Measurements from ENCODE around the gene ZMAT5.

The ZMAT5 gene, protein sequence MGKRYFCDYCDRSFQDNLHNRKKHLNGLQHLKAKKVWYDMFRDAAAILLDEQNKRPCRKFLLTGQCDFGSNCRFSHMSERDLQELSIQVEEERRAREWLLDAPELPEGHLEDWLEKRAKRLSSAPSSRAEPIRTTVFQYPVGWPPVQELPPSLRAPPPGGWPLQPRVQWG

GRCh38 chr22:29766632-29767170 lies at the start of gene ZMAT5:
Gene ZMAT5, minus strand, starts transcription at chr22:29767007. Its CDS starts 18,463 bp downstream, at chr22:29748544.
- peak; percentile 94 for DNase-seq

DNA sequence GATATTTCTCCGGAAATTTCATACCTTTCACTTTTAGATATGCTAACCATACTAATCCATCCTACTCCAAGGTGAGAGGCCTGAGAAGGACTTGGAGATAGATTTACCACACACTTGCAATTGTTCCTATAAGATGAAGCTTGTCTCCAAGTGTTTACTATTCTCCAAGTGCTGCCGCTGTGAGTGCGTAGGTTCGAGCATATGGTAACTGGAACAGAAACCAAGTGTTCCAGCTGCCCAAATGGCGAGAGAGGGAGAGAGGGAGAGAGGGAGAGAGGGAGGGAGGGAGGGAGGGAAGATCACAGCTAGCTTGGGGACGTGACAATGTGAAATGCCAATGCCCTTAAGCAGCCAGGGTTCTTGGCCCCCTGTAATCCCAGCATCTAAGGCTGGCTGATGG lies 49.7 kb upstream of the ZMAT5 start:
- peak; percentile 62 for DNase-seq

DNA sequence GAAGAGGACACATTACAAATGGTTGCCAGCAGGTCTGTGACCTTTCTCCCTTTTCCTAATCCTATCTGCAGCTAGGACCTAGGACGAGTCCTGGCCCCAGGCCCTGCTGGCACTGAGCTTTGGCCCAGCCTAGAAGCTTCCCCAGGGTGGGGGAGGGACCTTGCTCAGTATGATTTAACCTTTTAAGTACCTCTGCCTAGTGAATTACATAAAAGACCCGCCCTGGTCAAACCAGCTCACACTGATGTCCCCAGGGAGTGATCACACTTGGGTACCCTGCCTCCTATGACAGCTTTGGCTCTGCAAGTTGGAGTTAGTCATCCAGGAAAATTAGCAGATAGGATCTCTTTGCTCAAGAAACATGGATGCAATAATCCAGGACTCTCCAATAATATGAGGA lies 49.3 kb upstream of the ZMAT5 start:
- peak; percentile 70 for DNase-seq

DNA sequence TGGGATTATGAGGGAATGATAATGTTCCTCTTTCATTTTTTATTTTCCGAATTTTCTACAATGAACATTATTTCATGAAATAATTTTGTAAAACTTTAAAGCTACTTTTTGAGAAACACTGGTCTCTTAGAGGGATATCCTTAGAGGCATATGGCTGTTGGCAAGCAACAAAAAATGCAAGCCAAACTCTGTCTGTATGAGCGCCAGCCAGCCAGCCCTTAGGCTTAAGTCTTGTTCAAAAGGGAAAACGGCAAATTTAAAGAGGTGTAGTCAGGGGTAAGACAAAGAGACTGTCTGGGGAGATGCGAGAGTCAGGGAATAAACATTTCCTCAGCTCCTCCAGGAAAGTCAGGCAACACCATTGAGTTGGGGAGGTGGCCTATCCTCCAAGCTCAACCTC lies 48.8 kb upstream of the ZMAT5 start:
- peak; percentile 71 for DNase-seq

DNA sequence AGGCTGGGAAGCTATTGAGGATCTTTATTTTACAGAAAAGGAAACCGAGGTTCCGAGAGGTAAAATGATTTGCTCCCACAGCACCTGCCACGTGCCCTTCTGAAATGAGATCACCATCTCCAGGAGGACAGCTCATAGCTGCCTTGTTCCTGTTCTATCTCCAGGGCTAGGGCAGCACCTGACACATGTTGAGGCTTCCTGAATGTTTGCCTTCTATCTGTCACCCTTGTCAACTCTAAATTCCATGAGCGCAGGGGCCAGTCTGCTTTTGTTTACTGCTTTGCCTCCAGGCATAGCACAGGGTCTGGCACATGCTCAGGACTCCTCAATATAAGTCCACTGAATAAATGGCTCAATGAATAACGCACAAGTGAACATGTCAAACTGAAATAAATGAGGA lies 47.2 kb upstream of the ZMAT5 start:
- no peak for DNase-seq

GRCh38 chr22:29813563-29813962 lies 46.8 kb upstream of the ZMAT5 start:
- DNase-seq = no peak

DNA sequence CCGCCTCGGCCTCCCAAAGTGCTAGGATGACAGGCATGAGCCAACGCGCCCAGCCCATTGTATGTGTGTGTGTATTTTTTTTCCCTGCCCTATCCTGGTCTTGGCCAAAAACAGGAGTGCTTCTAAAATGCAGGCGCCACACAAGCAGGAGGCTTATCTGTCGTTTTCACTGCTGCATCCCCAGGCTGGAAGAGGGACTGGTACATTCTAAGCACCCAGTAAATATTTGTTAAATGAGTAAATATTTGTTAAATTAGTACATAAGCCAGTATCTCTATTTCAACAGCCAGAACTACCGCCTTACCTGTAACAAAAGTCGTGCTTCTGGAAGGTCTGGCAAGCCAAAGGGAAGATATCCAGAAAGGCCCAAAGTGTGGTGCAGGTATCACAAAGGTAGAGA lies 46.3 kb upstream of the ZMAT5 start:
- DNase-seq = no peak

DNA sequence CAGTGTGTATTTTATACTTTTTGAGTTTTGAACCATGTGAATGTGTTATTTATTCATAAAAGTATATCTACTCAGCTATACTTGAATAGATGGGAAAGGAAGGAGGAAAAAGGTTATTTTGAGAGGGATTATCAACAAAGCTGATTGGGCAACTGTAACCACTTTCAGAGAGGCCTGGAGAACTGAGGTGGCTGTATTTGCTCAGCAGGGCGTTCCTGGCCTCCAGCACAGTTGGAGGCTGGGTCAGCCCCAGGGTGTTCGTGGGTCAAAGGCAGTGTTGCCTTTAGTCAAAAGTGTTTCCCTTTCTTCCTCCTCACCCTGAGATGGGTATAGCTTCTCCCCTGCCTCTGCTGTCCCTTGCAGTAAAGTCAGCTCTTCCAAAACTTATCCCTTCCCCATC lies 44.6 kb upstream of the ZMAT5 start:
- no peak for DNase-seq

DNA sequence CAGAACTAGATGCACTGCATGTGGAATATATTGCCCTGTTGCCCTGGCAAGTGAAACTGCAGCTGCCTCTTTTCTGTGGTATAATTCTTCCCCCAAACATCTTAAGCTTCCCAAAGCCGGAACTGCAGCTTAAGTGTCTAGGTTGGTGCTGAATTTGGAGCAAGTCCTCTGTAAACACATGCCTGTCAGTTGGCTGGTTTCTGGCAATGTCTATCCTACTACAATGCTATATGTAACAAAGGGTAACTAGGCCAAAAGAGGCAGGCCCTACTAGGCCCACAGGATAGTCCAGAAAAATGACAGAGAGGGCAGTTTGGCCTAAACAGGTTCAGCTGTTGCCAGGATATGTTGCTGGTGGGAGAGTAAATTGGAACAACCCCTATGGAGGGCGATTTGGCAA lies 43.4 kb upstream of the ZMAT5 start:
- DNase-seq = peak; percentile 91

GRCh38 chr22:29806196-29806595 lies 39.4 kb upstream of the ZMAT5 start:
- no peak for DNase-seq

DNA sequence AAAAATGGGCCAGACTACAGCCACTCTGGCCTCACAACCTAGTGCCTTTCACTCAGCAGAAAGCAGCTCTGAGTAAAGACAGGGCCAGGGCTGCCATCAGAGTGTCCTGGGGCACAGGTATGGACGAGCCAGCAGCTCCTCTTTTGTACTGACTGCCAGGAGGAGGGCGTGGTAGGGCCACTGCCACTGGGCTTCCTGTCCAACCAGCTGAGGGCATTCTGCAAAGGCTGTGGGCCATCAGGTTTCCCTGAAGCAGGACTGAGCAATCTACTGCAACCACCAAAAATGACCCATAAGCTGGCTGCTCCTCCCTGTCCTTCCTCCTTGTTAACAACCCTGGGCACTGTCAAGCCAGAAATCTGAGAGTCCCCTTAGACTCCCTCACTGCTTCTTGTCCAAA lies 38.2 kb upstream of the ZMAT5 start:
- no peak for DNase-seq

GRCh38 chr22:29803190-29803589 lies 36.4 kb upstream of the ZMAT5 start:
- no peak for DNase-seq

- no peak for DNase-seq
Measured at GRCh38 chr22:29801796-29802195, 35.0 kb upstream of the ZMAT5 start.

DNA sequence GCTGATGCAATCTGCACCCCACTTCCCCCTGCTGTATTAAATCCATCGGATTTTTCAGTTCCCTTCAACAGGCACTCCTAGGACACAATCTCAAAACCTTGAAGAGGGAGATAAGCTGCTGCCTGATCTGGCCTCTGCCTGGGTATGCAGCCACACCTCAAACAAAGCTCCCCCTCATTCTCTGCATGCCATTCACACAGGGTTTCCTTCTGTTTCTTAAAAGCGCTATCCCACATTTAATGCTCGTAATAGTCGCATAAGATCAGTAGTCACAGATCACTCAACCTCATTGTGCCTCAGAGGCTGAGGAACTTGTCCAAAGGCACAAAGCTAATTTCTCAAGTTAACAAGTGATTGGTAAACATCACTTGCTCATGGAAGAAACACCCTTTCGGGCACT lies 34.3 kb upstream of the ZMAT5 start:
- DNase-seq = no peak

DNA sequence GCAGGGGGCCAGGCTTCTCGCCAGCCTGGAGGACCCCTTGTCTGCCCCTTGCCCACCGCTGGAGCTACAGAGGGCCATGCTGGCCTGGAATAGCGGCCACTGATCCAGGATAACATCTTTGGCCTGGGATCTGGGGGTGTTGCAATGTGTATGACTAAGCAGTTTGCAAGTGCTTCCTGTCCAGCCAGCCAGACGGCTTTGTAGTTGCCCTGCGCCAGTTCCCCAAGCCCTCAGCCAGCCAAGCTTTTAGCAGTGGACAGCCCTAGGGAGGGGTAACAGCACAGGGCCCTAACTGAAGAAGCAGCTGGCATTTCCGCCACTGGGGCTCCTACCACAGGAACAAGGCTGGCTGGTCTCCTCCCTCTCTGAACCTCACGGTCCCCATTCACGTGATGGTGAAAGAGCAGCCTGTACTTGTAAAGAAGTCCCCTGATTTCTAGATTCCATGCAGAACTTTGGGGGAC lies 32.4 kb upstream of the ZMAT5 start:
- DNase-seq = no peak

DNA sequence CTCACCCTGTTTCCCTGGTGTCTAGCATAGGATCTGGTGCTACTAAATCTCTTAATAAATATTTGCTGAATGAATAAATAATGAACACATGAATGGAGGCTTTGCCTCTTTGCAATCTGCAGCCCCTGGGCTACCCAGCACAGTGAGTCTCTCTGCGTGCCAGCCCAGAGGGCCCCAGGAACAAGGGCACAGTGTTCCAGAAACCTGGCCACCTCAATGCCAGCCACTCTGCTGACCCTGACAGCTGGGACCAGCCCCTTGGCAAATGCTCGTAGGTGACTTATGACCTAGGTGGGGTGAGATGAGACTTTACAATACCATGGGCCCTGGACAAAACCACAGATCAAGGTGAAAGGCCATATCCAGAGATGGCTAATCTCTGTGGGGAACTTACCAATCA lies 32.0 kb upstream of the ZMAT5 start:
- no peak for DNase-seq

DNA sequence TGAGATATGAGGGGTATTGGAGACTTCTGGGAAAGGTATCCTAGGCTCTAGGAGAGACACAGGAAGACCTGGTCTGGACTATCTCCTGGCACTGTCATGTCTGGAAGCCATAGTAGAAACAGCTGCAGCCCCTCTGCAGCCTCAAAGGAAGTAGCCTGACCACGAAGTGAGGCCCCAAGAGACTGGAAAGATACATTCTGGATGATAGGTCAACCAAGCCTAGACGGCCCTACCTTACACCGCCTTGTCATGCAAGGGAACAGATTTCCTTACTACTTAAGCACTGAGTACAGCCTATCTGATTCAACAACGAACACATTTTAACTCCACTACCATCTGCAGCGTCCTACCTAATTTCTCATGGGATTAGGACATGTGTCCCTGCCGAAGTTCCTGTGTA lies 31.5 kb upstream of the ZMAT5 start:
- DNase-seq = no peak

DNA sequence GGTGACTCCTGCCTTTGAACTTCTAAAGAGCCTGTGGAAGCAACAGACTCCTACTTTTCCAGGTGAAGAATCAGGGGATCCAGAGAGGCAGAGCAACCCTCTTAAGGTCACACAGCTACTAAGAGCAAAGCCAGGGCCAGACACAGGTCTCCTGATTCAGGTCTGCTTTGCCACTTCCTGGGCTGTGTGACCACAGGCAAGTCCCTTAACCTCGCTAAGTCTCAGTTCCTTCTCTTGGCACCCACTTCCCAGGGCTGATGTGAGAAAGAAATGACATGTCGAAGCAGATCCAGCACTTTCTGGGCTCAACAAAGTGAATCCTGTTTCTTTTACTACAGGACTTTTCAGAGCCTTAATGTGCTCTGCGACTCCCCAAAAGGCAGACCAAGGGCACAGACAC lies 30.5 kb upstream of the ZMAT5 start:
- DNase-seq = no peak

DNA sequence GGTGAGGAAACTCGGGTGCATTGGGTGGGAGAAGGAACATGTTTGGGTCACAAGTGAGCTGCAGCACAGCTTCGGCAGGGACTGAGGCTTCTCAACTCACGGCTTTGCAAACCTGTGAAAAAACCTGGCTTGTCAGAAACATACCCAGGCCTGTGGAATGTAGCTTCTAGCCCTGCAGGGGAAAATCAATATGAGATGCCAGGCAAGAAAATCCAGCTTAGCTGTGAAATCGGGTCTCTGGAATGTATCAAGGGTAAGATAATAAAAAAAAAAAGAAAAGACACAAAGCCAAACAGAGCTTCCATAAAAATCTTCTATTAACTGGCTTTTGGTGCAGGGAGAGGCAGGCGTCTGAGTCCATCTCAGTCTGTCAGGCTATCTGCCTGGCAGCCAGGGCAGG lies 28.9 kb upstream of the ZMAT5 start:
- DNase-seq = no peak

- DNase-seq = no peak
Measured at GRCh38 chr22:29793396-29793795, 26.6 kb upstream of the ZMAT5 start.

DNA sequence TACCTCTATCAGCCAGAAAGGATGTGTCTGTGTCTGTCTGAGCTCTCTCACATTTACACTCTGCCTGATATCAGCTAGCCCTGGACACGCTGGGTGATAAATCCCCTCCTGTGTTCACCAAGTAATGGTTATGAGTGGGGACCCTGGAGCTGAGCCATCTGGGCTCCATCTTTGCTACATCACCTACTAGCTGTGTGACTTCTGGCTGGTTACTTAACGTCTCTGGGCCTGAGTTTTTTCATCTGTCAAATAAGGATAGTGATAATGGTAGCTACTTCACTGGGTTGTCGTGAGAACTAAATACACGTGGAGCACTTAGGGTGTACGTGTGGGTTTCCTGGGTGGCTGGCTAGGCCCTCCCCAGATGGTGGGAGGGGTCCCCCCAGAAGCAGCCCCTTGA lies 23.3 kb upstream of the ZMAT5 start:
- DNase-seq = no peak

DNA sequence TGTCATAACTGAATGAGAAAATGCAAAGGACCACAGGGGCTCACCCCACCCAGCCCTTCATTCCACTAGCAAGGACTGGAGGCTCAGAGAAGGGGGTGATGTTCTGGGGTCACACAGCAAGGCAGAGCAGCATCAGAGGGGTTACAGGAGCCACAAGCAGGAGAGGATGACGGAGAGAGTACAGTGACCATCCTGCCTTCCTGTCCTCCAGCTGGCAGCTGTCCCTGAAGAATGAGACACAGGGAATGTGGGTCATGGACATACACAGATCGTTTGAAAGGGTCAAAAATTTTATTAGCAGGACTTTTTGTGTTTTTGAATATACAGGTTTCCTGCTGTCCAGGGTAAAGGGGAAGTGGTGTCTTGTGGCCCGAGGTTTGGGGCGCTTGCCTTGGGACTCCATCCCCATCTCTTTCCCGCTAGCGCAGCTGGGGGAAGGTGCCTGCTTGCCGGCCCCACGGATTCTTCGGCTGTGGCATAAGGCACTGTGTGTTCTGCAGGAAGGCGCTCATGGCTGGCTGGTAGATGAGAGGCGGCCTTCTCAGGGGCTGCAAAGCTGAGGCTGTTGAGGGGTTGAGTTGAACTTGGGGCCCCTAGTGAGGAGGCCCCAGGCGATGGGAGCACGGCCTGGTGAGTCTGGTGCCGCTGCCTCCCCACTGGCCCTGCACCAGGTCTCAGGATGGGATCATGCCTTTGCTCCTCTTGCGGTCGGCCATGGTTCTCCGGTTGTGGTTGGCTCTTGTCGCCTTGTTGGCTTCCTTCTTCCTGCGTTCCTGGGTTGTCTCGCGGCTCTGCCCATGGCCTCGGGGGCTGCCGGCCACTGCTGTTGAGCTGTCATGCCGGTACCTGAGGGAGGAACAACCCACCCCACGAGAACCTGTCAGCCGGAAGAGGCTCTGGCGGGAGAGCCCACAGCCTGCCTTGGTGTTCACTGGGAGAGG lies 21.8 kb upstream of the ZMAT5 start:
- DNase-seq = no peak

GRCh38 chr22:29787371-29787980 lies 20.7 kb upstream of the ZMAT5 start:
- DNase-seq = no peak

GRCh38 chr22:29786031-29786430 lies 19.2 kb upstream of the ZMAT5 start:
- no peak for DNase-seq
